CD4-positive, alpha-beta T cell treated with Interleukin-6 at 100 ng/mL for 8 hours (primary cell): ENCODE measurements around the gene OR5B3.
"Not testable (repeated sequence)": the region's sequence is repeated elsewhere in the genome, so short reads cannot be mapped to it uniquely, and the experiment has no call there.

Source experiments
- DNase-seq: peaks from one replicate; pipeline ENCODE4 v3.0.0-alpha.2; 2020; ENCODE audit warnings: mixed read lengths, low spot score

The OR5B3 gene

GRCh38 chr11:58406774-58407173 is at the start of gene OR5B3:
TSS of gene OR5B3 (minus strand) at chr11:58406874. CDS start at chr11:58403409, 3,465 bp downstream.
- no peak for DNase-seq

GRCh38 chr11:58451585-58451984 is 44.9 kb upstream of the OR5B3 start:
- DNase-seq: no peak

GRCh38 chr11:58446294-58446693 is 39.6 kb upstream of the OR5B3 start:
- no peak for DNase-seq

- DNase-seq: no peak
Observed at GRCh38 chr11:58444300-58444699, 37.6 kb upstream of the OR5B3 start.

- no peak for DNase-seq
Observed at GRCh38 chr11:58442136-58442535, 35.5 kb upstream of the OR5B3 start, which contains the start of gene OR5B12. TSS of gene OR5B12 (minus strand) at chr11:58442236. CDS start at chr11:58440151, 2,085 bp downstream.

- DNase-seq: no peak
Observed at GRCh38 chr11:58438486-58438885, 31.8 kb upstream of the OR5B3 start.

GRCh38 chr11:58434217-58434616 is 27.5 kb upstream of the OR5B3 start:
- DNase-seq: no peak

- DNase-seq: no peak
Observed at GRCh38 chr11:58433638-58434203, 27.0 kb upstream of the OR5B3 start.

- no peak for DNase-seq
Observed at GRCh38 chr11:58429273-58429672, 22.6 kb upstream of the OR5B3 start.

- no peak for DNase-seq
Observed at GRCh38 chr11:58428021-58428420, 21.3 kb upstream of the OR5B3 start, which contains the start of gene OR5B2. TSS of gene OR5B2 (minus strand) at chr11:58428121. CDS start at chr11:58423261, 4,860 bp downstream.

- DNase-seq: not testable (repeated sequence)
Observed at GRCh38 chr11:58399622-58400021, 7.1 kb downstream of the OR5B3 start.

- DNase-seq: no peak
Observed at GRCh38 chr11:58395581-58395980, 11.1 kb downstream of the OR5B3 start.

GRCh38 chr11:58394195-58394594 is 12.5 kb downstream of the OR5B3 start:
- no peak for DNase-seq

GRCh38 chr11:58392746-58393145 is 13.9 kb downstream of the OR5B3 start:
- DNase-seq: no peak

- DNase-seq: no peak
Observed at GRCh38 chr11:58391879-58392278, 14.8 kb downstream of the OR5B3 start.

- no peak for DNase-seq
Observed at GRCh38 chr11:58390551-58391063, 16.1 kb downstream of the OR5B3 start.

- no peak for DNase-seq
Observed at GRCh38 chr11:58358969-58359368, 47.7 kb downstream of the OR5B3 start, which contains the start of gene OR5B17. TSS of gene OR5B17 (minus strand) at chr11:58359069. CDS start at chr11:58359069, 0 bp downstream.

- no peak for DNase-seq
Observed at GRCh38 chr11:58354727-58355126, 51.9 kb downstream of the OR5B3 start.
